ENCODE results near the gene NTSR1.

Gene NTSR1

DNA sequence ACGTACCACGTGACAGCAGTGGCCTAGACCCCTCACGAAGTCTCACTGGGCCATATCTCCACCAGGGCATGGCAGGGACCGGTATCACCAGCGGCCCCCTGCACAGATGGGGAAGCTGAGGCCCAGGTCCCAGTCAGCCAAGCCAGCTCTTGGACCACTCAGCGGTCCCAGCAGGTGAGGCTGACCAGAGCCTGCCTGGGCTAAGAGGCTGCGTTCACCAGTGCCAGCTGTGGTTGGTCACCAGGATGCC lies 85.0 kb downstream of the NTSR1 start:
- no peak for DNase-seq

DNA sequence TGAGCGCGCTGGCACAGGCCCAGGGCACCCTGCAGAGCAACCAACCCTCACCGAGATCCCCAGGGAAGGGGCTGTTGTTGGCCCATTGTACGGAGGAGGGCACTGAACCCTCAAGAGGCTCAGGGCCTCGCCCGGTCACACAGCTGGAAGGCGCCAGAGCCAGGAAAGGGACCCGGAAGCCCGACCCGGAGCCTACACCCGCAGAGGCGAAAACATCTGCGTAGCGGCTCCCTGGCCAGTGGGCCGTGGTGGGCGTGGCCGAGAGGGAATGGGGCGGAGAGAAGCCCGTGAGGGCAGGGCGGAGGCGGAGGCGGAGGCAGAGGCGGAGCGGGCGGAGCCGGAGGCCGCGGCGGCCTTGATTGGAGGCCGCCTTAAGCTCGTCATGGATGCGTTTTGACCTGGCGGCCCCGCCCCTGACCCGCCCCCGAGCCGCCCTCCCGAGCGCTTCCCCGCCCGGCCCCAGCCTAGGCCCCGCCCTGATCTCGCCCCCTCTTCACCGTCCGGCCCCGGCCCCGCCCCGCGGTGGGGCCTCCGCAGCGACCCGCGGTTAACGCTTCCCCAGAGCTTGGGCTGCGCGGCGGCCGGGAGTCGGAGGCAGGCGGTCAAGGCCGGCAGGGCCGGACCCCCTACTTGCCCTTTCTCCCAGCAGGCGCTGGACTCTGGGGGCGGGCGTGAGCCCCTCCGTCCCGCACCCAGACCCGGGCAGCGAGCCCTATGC lies 85.5 kb downstream of the NTSR1 start:
- peak; percentile 73 for DNase-seq

DNA sequence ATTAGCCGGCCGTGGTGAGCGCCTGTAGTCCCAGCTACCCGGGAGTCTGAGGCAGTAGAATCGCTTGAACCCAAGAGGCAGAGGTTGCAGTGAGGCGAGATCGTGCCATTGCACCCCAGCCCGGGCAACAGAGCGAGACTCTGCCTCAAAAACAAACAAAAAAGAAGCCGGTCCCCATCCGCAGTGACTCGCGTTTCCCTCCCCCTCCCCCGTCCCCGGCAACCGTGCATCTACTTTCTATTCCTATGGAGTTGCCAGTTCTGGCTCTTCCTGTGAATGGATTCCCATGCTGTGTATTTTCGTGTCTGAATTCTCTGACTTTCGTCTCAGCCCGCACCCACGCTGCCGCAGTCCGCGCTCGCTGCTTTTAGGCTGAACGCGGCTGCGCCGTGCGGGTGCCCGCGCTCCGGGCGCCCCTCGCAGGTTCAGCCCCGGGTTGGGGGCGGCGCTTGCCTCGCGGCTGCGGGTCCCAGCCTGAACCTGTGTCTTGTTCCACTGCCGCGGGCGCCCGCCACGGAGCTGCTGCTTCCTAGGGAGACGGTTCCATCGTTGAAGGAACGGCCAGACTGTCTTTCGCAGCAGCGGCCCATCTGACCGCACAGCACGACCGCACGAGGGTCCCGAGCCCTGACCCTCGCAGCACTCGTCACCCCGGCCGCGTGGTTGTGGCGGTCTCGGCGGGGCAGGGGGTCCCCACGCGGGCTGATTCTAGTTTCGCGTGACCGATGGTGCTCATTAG lies 86.6 kb downstream of the NTSR1 start:
- peak; percentile 40 for DNase-seq

GRCh38 chr20:62796699-62797491 lies 88.3 kb downstream of the NTSR1 start:
- DNase-seq = no peak

GRCh38 chr20:62797671-62798532 lies 89.3 kb downstream of the NTSR1 start:
- DNase-seq = no peak

DNA sequence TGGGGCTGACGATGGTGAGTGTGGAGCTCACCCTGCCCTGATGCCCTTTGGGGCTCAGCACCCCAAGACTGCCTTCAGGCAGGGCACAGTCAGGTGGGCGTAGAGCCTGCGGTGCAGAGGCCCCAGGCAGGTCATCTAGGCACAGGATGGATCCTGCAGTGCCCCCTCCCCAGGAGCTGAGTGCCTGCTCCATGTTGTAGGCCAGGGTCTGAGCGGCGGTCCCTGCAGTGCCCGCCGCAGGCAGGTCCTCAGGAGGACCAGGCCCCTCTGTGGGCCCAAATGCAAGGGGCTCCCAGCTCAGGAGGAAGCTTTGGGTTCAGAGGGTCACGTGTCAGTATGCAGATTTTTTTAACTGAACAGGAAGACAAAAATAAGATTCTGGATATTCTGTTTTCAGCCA lies 90.4 kb downstream of the NTSR1 start:
- no peak for DNase-seq

GRCh38 chr20:62799459-62799858 lies 90.8 kb downstream of the NTSR1 start:
- no peak for DNase-seq

GRCh38 chr20:62799873-62800272 lies 91.2 kb downstream of the NTSR1 start:
- no peak for DNase-seq

GRCh38 chr20:62800314-62801259 lies 92.0 kb downstream of the NTSR1 start:
- no peak for DNase-seq

DNA sequence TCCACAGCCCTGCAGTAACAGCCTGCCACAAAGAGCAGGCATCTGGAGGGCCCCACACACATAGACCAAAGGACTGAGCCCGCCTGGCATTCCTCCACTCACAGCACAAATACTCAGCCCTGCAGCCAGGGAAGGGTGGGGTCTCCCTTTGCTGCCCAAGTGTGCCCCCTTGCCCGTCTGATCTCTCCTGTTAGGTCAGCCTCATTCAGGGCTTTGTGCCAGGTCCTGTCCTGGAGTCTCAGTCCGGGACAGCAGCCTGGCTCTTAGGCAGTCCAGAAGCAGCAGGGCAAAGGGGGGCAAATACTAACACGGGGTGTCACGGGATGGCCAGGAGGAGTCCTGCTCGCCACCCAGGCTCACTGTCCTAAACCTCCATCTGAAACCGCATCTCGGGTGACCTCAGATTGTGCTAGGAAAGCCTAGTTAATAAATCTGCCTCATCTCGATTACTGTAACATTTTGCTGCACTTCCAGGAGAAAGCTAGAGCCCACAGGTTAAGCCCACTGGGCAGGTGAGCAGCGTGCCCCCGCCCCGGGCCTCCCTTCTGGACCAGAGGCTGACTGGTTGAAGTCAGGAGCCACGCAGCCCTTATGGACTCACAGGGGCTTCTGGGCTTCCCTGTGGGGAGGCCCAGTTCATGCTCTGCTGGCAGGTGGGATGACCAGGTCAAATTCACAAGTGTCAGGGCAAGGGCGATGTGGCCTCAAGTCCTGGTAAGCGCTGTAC lies 92.8 kb downstream of the NTSR1 start:
- DNase-seq = no peak

- DNase-seq = no peak
These were observed 93.5 kb downstream of the NTSR1 start for GRCh38 chr20:62802026-62802712.

- DNase-seq = no peak
These were observed 95.5 kb downstream of the NTSR1 start for GRCh38 chr20:62804021-62804626.

DNA sequence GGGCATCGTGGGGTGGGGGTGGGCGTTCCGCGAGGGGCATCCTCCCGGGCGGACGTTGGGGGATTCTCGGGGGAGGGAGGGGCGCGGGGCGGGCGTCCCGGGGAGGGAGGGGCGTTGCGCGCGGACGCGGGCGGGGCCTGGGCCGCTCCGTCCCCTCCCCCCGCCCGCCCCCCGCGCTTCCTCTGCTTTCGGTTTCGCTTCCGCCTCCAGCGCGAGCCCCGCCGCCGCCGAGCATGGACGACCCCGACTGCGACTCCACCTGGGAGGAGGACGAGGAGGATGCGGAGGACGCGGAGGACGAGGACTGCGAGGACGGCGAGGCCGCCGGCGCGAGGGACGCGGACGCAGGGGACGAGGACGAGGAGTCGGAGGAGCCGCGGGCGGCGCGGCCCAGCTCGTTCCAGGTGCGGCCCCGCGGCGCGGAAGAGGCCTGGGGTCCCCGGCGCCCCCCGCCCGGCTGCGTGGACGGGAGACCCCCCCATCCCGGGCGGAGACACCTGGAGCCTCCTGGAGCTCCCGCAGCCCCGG lies 96.1 kb downstream of the NTSR1 start, which contains the start of gene OGFR:
OGFR (plus strand) TSS at position 209 of the 528 bp plus-strand sequence; CDS start at position 234, 25 bp downstream.
- DNase-seq = no peak

DNA sequence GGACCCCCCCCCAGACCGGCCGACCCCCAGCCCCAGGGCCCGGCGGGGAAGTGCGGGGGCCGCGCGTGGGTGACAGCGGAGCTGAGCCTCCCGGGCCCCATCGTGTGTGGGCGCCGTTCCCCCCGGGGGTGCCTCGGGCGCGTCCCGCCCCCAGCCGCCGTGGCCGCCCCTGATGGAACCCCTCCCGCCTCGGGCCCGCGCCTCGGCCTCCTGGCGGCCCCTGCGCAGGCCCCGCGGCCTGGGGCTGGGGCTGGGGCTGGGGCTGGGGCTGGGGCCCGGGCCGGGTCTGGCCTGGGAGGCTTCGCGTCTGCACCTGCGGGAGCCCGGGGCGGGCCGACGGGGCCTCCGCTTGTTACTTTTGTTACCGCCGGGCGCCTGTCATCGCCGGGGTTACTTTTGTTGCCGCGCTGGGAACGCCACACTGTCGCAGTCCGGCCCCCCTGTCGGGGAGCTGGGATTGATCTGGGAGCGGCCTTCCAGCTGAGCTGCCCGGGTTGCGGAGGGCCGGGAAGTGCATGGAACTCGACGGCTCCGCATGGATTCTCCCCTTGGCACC lies 96.6 kb downstream of the NTSR1 start:
- DNase-seq = no peak

DNA sequence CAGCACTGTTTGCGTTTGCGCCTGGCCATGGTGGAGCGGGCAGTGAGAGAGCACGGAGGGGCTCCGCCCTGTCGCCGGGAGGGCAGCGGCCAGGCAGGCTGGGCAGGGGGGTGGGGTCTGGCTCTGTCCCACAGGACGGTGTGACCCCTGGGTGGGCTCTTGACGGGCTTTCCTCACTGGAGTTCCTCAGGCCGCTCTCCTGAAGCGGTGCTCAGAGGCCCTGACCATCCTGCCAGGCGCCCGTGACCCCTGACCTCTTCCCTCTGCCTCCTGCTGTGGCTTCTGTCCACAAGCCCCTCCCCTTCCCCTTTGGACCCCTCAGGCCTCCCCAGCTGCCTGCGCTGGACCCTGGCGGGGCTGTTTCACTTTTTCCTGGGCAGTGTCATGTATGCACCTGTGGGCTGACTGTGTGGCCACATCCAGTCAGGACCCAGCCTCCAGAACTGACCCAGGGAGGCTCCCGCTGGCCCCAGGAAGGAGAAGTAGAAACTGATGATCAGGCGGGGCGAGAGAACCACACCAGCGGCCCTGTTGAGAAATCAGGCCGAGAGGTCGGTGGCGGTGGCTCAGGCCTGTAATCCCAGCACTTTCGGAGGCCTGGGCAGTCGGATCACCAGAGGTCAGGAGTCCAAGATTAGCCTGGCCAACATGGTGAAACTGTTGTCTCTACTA lies 97.2 kb downstream of the NTSR1 start:
- DNase-seq = no peak

DNA sequence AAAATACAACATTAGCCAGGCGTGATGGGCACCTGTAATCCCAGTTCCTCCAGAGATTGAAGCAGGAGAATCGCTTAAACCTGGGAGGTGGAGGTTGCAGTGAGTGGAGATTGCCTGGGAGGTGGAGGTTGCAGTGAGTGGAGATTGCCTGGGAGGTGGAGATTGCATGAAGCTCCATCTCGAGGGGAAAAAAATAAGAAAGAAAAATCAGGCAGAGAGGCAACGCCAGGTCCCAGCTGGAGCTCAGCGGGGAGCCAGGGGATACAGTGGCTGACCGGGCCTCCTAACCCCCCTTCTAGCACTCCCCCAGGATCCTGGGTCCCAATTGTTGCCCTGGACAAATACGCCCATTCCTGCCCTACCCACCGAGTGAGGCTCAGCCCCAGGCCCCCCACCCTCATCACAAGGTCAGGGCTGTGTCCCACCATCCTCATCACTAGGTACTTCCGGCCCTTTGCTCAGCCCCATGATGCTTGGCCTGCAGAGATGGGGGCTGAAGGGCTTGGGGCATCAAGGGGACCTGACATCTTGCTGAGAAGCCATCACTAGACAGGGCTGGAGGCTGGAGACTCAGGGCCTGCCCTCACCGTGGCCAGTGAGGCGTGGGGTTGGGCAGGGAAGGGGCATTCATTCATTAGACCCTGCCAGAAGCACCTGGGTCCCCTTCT lies 97.9 kb downstream of the NTSR1 start:
- DNase-seq = no peak

- no peak for DNase-seq
These were observed 99.0 kb downstream of the NTSR1 start for GRCh38 chr20:62807444-62808210.
